Astrocyte (in vitro differentiated cells and primary cell): ENCODE measurements around the gene FHIT. TPM values are rescaled to one million over a fixed set of nuclear protein-coding genes. Genes with fewer than 3 reads are reported as not detected.

Experiments
- DNase-seq: peaks from one replicate; pipeline ENCODE4 v3.0.0-alpha.2; 2010; ENCODE audit warnings: low read depth
- FAIRE-seq: peaks from 2 replicates; lab custom pipeline; 2011; peaks lifted over from hg19 to GRCh38; lab: Jason Lieb, UNC
- H2AFZ ChIP-seq: 2 replicates; pipeline ENCODE4 v1.6.0; 2012; ENCODE audit warnings: low read depth, low read length, inconsistent platforms
- H3K27ac ChIP-seq: 2 replicates; pipeline ENCODE4 v1.5.1; 2011; ENCODE audit warnings: low read depth, low read length, inconsistent platforms
- H3K27me3 ChIP-seq: 2 replicates; pipeline ENCODE4 v1.6.0; 2011; ENCODE audit warnings: low read length, inconsistent platforms; ENCODE audit not compliant: insufficient read depth
- H3K36me3 ChIP-seq: 2 replicates; pipeline ENCODE4 v1.5.1; 2011; ENCODE audit warnings: low read length, inconsistent platforms; ENCODE audit not compliant: insufficient read depth
- H3K4me1 ChIP-seq: 2 replicates; pipeline ENCODE4 v1.5.1; 2011; ENCODE audit warnings: low read length, inconsistent platforms; ENCODE audit not compliant: insufficient read depth
- H3K4me2 ChIP-seq: 2 replicates; pipeline ENCODE4 v1.6.0; 2012; ENCODE audit warnings: low read length, inconsistent platforms
- H3K4me3 ChIP-seq: 2 replicates; pipeline ENCODE4 v1.5.1; 2011; ENCODE audit warnings: low read depth, mild to moderate bottlenecking, low read length, inconsistent platforms; ENCODE audit not compliant: insufficient read depth
- H3K79me2 ChIP-seq: 2 replicates; pipeline ENCODE4 v1.6.0; 2012; ENCODE audit warnings: mild to moderate bottlenecking, low read length, inconsistent platforms; ENCODE audit not compliant: insufficient read depth
- H3K9ac ChIP-seq: 2 replicates; pipeline ENCODE4 v1.6.0; 2012; ENCODE audit warnings: mild to moderate bottlenecking, low read length, inconsistent platforms
- H3K9me3 ChIP-seq: 2 replicates; pipeline ENCODE4 v1.5.1; 2012; ENCODE audit warnings: low read depth, mild to moderate bottlenecking, low read length, inconsistent platforms; ENCODE audit not compliant: insufficient read depth
- H4K20me1 ChIP-seq: 2 replicates; pipeline ENCODE4 v1.6.0; 2012; ENCODE audit warnings: low read length, inconsistent platforms; ENCODE audit not compliant: insufficient read depth
- H3K27ac Mint-ChIP-seq: one replicate; pipeline ENCODE4 v1.8.0; 2021; ENCODE audit warnings: mild to moderate bottlenecking, mixed read lengths; ENCODE audit not compliant: unreplicated experiment
- H3K27me3 Mint-ChIP-seq: one replicate; pipeline ENCODE4 v1.8.0; 2021; ENCODE audit warnings: low read depth, mixed read lengths; ENCODE audit not compliant: unreplicated experiment
- H3K36me3 Mint-ChIP-seq: one replicate; pipeline ENCODE4 v1.8.0; 2021; ENCODE audit warnings: low read depth, mixed read lengths; ENCODE audit not compliant: unreplicated experiment
- H3K4me1 Mint-ChIP-seq: one replicate; pipeline ENCODE4 v1.8.0; 2021; ENCODE audit warnings: low read depth, mixed read lengths; ENCODE audit not compliant: unreplicated experiment
- H3K4me3 Mint-ChIP-seq: one replicate; pipeline ENCODE4 v1.8.0; 2021; ENCODE audit warnings: mild to moderate bottlenecking, moderate library complexity, mixed read lengths; ENCODE audit not compliant: unreplicated experiment
- H3K9me3 Mint-ChIP-seq: one replicate; pipeline ENCODE4 v1.8.0; 2021; ENCODE audit warnings: mild to moderate bottlenecking, mixed read lengths; ENCODE audit not compliant: unreplicated experiment
- EZH2 ChIP-seq: IDR thresholded peaks from 2 replicates; pipeline ENCODE4 v1.6.1; 2012; ENCODE audit warnings: mild to moderate bottlenecking, low read length, inconsistent platforms; ENCODE audit not compliant: insufficient read depth
- total RNA-seq: library from RNA; stranded (reverse); gene quantifications from 2 replicates; pipeline ENCODE4 v1.2.1, GENCODE V29; 2021
- TF ChIP-seq, protein P1 (sequence below): IDR thresholded peaks from 2 replicates; pipeline ENCODE4 v1.5.1; 2011; ENCODE audit warnings: low read depth, mild to moderate bottlenecking, inconsistent platforms, low read length, moderate library complexity; ENCODE audit not compliant: insufficient read depth

FHIT gene
- total RNA-seq, 1 donor from 2014 or later, result 6.7 TPM

DNA sequence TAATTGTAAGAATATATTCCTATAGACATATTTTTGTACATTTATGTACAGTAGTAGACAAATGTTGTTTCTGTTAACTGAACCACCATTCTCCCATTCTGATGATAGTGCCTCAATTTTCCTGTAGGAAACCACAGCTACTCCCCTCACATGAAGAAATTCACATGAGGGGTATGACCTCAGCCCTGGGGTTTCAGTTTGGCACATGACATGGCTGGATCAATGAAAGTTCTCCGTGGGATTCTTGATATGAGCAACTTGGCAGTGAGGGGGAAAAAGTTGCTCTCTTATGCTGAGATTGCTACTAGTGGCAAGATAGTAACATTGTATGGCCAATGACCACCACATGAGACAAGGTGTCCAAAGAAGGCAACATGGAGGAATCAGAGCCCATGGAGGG, 1111.1 kb downstream of the FHIT start:
- H3K27me3 Mint-ChIP-seq, result peaks cover 1% of the 10 kb centered on the region
- no peak overlapping the region for H3K27ac Mint-ChIP-seq

DNA sequence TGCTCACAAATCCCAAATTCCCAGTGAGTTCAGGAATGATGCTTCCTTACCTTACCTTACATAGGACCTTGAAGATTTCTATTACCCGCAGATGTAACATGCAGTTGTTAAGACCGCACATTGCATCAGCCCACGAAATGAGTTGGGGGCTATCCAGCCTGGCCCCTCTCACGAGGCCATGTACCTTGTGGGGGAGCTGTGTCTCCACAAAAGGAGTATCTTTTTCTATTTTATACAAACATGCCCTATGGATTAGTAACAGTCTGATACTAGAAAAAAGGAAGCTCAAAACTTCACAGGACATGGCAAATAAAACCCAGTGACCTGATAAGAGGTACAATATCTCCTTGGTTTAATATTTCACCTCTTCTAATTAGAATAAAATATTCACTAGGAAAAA, 1114.7 kb downstream of the FHIT start:
- TF ChIP-seq, protein P1, sequence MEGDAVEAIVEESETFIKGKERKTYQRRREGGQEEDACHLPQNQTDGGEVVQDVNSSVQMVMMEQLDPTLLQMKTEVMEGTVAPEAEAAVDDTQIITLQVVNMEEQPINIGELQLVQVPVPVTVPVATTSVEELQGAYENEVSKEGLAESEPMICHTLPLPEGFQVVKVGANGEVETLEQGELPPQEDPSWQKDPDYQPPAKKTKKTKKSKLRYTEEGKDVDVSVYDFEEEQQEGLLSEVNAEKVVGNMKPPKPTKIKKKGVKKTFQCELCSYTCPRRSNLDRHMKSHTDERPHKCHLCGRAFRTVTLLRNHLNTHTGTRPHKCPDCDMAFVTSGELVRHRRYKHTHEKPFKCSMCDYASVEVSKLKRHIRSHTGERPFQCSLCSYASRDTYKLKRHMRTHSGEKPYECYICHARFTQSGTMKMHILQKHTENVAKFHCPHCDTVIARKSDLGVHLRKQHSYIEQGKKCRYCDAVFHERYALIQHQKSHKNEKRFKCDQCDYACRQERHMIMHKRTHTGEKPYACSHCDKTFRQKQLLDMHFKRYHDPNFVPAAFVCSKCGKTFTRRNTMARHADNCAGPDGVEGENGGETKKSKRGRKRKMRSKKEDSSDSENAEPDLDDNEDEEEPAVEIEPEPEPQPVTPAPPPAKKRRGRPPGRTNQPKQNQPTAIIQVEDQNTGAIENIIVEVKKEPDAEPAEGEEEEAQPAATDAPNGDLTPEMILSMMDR, result no peak
- no peak for TF ChIP-seq EZH2
- no peaks in the 10 kb centered on the region for H4K20me1 ChIP-seq
- no peak for FAIRE-seq

More for the DNA sequence above, 1111.1 kb downstream of the FHIT start:
- Histone ChIP-seq H3K36me3 (no peaks in the 10 kb centered on the region), H3K9ac (no peak overlapping the region), H3K4me2 (no peak overlapping the region), H2AFZ (no peak overlapping the region), H3K4me3 (no peak overlapping the region), H3K79me2 (no peaks in the 10 kb centered on the region), H3K27ac (no peak overlapping the region), H3K27me3 (no peaks in the 10 kb centered on the region), H3K4me1 (no peaks in the 10 kb centered on the region), H4K20me1 (no peaks in the 10 kb centered on the region), H3K9me3 (peaks cover 3% of the 10 kb centered on the region)
- FAIRE-seq (no peak), DNase-seq (no peak)
- TF ChIP-seq, protein P1, result no peak
- TF ChIP-seq EZH2, result no peak
- Mint-ChIP-seq H3K36me3 (no peaks in the 10 kb centered on the region), H3K9me3 (no peaks in the 10 kb centered on the region), H3K4me3 (no peak overlapping the region), H3K4me1 (no peaks in the 10 kb centered on the region)

DNA sequence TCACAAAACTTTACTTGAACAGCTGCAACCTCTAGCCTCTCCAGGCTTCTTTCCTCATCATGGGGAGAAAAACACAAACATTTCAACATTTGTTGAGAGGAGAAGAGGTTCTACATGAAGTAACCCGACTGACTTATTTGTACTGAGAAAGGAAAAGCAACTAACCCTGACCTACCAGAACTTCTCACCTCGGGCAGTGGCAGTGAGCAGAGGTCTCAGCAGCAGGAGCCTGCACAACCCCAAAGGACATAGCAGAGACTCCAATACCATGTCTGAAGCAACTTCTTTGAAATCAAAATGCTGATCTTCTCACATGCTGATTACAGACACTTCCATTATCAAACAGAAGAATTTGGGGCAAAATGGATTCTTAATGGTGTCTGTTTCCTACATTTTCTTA, 1115.8 kb downstream of the FHIT start:
- H3K27me3 Mint-ChIP-seq, result peaks cover 9% of the 10 kb centered on the region
- H3K36me3 Mint-ChIP-seq, result no peaks in the 10 kb centered on the region
- Histone ChIP-seq H3K27ac (no peak overlapping the region), H3K4me1 (no peaks in the 10 kb centered on the region), H3K9me3 (peaks cover 3% of the 10 kb centered on the region), H4K20me1 (no peaks in the 10 kb centered on the region), H3K4me3 (no peak overlapping the region), H3K79me2 (no peaks in the 10 kb centered on the region), H3K4me2 (no peak overlapping the region), H3K36me3 (no peaks in the 10 kb centered on the region), H3K9ac (no peak overlapping the region), H3K27me3 (no peaks in the 10 kb centered on the region), H2AFZ (no peak overlapping the region)
- no peaks in the 10 kb centered on the region for H3K9me3 Mint-ChIP-seq
- no peak overlapping the region for H3K4me3 Mint-ChIP-seq
- FAIRE-seq (no peak), DNase-seq (no peak)
- no peak for TF ChIP-seq EZH2
- TF ChIP-seq, protein P1, result no peak
- peaks cover 4% of the 10 kb centered on the region for H3K4me1 Mint-ChIP-seq
- no peak overlapping the region for H3K27ac Mint-ChIP-seq

More for the DNA sequence above, 1114.7 kb downstream of the FHIT start:
- no peak overlapping the region for H3K27ac Mint-ChIP-seq
- no peaks in the 10 kb centered on the region for H3K36me3 ChIP-seq
- no peaks in the 10 kb centered on the region for H3K36me3 Mint-ChIP-seq
- no peaks in the 10 kb centered on the region for H3K79me2 ChIP-seq
- H3K27me3 Mint-ChIP-seq, result peaks cover 7% of the 10 kb centered on the region
- H3K4me1 Mint-ChIP-seq, result peaks cover 4% of the 10 kb centered on the region
- H3K4me2 ChIP-seq, result no peak overlapping the region
- no peak for DNase-seq
- H3K4me3 ChIP-seq, result no peak overlapping the region
- no peak overlapping the region for H3K4me3 Mint-ChIP-seq
- no peaks in the 10 kb centered on the region for H3K27me3 ChIP-seq
- H3K9me3 ChIP-seq, result peaks cover 3% of the 10 kb centered on the region
- no peak overlapping the region for H3K9ac ChIP-seq
- no peak overlapping the region for H2AFZ ChIP-seq
- H3K27ac ChIP-seq, result no peak overlapping the region
- no peaks in the 10 kb centered on the region for H3K4me1 ChIP-seq
- H3K9me3 Mint-ChIP-seq, result no peaks in the 10 kb centered on the region
